ENCODE data around the gene HYCC2. TPM values are rescaled to one million over a fixed set of nuclear protein-coding genes. Genes with fewer than 3 reads are reported as not detected.
"Not testable (repeated sequence)": the region's sequence is repeated elsewhere in the genome, so short reads cannot be mapped to it uniquely, and the experiment has no call there.

Gene HYCC2
- 14.2 TPM for total RNA-seq
- long read RNA-seq, full-length matches to known transcripts: 2 of 14 reads
- long read RNA-seq, partial matches to known transcripts: 3 of 14 reads
- long read RNA-seq, other reads (novel, unspliced or antisense): 9 of 14 reads

DNA sequence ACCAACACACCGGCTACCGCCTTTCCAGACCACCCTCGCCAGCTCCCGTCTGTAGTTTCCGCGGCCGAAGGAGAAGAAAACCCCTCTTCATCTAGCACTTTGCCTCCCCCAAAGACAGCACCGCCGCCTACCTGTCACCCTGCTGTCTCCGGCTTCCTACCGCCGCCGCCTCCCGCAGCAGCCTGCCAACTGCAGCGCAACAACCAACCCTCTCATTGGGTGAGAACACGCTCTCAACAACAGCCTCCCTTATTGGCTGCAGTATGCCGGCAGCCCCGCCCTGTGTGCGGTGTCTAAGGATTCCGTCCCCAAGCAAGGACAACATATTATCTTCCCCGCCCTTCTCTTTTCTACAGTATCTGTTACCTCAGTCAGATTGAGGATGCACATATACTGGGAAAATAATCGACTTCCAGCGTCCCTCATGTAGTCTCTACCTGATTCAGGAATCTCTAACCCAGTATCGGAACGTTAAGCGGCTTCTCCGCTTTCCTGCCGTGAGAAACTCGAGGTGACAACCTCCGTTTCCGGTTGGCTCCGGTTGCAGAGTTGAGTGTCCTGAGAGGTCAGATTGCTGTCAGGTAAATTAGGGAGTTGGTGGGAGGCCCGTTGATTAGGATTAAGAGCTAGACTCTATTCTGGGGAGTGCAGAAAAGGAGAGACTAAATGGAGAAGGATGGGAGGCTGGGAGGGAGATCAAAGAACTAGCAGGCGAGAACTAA, at the start of gene HYCC2, which contains the start of gene NDUFB3:
HYCC2 (minus strand) TSS at position 193 of the 722 bp plus-strand sequence. CDS start 47,662 bp downstream, outside the sequence.
NDUFB3 (plus strand) TSS at position 523 of the 722 bp plus-strand sequence. CDS start 6,882 bp downstream, outside the sequence.
- intact Hi-C loops (cut with DNase I): loop anchor here (1.0 to 5.0 kb wide), 4 partner anchors 45 to 166 kb away; partner anchors contain the start of genes CFLAR and ORC2

DNA sequence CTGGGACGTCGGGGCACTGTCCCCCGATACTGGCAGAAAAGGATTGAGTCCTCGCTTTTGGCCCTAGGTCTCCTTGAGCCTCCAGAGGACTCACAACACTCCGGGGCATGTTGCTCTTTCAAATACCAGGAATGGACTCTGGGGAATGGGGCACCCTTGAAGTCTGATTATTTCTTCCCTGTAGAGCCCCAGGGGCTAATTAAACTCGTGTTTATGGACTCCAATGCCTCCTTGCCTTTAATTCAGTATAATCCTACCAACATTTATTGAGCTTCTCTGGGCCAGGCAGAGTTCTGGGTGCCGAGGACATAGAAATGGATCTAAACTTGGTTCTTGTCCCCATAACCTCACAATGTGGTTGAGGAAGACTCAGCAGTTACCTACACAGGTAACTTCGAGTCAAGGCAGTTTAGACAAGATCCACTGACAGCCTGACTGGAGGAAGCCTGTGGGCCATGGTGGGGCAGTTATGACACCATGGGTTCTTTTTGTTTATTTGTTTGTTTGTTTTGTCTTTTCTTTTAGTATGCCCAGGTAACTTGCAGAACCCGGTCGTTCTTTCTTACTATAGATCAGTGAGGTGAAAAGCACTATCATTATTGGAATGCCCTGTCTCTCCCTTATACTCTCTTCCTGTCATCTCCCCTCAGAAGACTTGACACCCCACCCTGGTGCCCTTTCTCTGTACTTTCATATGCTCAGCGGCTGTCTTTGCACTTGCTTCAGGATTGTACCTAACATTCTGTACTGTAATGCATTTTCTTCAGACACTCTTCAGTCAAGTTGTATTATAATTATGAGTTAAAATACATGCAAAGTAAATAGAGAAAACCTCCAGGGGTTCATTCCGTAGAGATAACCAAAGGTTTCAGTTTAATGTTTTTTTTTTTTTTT, 47.7 kb upstream of the HYCC2 start:
- intact Hi-C loops (cut with DNase I): loop anchor here (1.0 to 2.0 kb wide), 2 partner anchors 39 to 254 kb away; partner anchors contain the start of gene CLK1
- DNase-seq (ENCODE audit: low spot score): no peak

More for the DNA sequence above, at the start of gene HYCC2, which contains the start of gene NDUFB3:
- peak; percentile 96 for DNase-seq (ENCODE audit: low spot score)

DNA sequence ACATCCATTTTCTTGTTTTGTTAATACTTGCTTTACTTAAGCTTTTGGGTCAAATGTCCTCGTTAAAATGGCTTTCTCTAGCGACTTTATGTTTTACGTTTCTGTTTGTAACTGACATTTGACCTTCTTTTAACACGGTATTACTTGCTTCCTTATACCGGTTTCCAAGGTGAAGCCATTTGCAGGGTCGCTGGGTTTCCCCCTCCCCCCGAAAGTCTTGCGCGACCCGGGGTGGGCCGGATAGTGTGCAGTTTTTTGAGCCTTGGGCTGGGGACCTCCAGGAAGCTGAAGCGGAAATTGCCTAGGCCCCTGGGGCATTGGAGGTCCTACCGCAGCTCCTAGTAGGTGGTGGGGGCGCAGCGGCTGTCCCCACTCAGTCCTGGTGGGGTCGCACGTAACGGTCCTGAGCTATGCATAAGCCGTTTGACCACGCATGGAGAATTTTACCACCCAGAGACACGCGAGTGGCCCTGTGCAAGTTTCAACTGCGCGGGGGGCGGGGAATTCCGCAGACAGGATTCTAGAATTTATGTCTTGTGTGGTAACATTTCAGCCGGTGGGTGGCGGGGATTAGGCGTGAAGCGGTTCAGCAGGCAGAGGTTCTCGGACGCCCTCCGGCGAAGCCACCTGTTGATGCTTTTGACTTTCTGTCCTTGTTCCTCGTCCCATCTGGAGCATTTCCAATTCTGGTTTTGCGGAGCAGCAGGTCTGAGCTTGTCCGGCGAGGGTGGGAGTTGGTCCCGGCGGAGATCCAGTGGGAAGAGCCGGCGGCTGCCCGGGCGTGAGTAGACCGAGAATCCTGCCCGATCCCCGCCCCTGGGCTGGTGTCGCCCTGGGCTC, 46.9 kb upstream of the HYCC2 start:
- intact Hi-C loops (cut with DNase I): loop anchor here (1.0 to 2.0 kb wide), 2 partner anchors 40 to 254 kb away; partner anchors contain the start of gene CLK1
- DNase-seq (ENCODE audit: low spot score): peak; percentile 95

DNA sequence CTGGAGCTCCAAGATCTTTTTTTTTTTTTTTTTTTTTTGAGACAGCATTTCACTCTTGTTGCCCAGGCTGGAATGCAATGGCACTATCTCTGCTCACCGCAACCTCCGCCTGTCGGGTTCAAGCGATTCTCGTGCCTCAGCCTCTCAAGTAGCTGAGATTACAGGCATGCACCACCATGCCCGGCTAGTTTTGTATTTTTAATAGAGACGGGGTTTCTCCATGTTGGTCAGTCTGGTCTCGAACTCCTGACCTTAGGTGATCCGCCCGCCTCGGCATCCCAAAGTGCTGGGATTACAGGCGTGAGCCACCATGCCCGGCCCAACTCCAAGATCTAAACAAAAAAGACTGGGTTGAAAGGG, 46.2 kb upstream of the HYCC2 start:
- intact Hi-C loops (cut with DNase I): loop anchor here (1.0 to 2.0 kb wide), 3 partner anchors 41 to 253 kb away; partner anchors contain the start of genes CLK1 and HYCC2
- DNase-seq (ENCODE audit: low spot score): not testable (repeated sequence)

DNA sequence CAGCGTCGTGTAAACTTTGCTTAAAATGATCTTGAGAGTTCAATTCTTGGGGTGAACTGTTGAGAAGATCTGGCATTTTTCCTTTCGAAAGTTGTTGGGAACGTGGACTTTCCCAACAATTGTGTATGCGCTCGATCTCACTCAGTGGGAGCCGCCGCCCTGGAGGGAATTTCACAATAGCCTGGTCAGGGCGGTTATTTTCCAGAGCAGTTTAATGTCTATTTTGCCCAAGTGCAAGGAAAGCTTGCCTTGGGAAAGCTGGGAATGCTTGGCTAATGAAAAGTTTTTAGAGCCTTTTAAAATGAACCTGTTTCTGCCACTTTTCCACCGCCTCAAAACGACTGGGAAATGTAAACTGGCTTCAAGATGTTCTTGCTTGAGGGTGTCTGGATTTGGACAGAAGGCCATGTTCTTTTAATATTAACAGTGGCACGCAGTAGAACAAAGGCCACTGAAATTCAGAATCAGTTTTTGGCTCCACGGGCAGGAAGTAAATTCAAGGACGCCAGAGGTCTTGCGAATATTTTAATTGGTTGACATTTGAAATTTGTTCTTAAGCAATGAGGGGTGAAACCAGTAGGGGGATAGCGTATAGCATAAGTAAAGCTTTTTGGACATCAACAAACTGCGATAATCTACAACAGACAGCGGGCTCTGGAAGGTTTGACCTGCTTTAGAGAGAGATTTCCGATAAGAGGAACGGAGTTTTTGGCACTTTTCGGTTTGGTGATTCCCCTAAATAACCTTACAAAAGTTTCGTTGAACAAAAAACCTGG, 45.7 kb upstream of the HYCC2 start:
- intact Hi-C loops (cut with DNase I): loop anchor here (2.0 kb wide), 1 partner anchor 46 kb away; the partner anchor contains the start of gene HYCC2
- peak; percentile 86 for DNase-seq (ENCODE audit: low spot score)

DNA sequence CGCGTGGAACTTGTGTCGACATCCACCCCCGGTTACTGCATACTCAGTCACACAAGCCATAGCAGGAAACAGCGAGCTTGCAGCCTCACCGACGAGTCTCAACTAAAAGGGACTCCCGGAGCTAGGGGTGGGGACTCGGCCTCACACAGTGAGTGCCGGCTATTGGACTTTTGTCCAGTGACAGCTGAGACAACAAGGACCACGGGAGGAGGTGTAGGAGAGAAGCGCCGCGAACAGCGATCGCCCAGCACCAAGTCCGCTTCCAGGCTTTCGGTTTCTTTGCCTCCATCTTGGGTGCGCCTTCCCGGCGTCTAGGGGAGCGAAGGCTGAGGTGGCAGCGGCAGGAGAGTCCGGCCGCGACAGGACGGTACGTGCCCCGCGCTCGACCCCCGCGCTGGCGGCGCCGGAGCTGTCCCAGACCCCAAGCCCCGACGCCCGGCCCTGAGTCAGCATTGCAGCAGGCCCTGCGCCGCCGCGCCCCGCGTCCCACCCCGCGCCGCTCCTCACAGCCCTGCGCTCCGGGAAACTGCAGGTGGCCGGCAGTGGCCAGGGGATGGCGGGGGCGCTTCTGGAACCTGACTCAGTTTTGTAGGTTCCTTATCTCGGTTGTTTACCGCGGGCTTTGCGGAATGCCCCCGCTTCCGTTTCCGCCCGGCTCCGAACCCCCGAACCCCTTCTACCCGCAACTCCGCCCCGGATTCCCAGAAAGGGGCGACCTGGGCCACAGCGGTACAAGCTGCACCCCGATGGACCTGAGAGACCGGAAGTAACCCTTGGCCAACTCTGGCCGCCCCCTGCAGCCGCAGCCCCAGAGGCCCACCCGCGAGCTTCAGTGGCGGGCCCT, 44.9 kb upstream of the HYCC2 start, which contains the start of gene CFLAR:
CFLAR (plus strand) TSS at position 50 of the 844 bp plus-strand sequence. CDS start 13,702 bp downstream, outside the sequence.
- intact Hi-C loops (cut with DNase I): loop anchor here (2.0 kb wide), 1 partner anchor 46 kb away; the partner anchor contains the start of gene HYCC2
- DNase-seq (ENCODE audit: low spot score): peak; percentile 94

DNA sequence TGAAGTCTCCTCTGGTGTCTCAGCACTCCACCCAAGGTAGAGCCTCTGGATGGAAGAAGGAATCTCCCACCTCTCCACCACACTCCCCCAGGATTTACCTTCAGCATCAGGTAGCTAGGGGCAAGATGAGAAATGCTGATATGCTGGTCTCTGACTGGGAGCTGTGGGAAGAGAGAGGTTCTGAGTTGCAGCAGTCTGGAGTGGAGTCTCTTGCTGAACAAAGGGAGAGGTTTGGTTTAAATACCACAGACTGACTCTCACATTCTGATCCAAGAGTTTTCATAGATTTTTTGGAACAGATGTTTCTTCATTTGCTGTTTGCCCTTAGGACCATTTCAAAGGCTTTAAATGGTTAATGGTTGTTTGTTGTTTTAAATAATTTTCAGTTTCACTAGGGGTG, 43.4 kb upstream of the HYCC2 start:
- intact Hi-C loops (cut with DNase I): no loop called here
- peak; percentile 54 for DNase-seq (ENCODE audit: low spot score)

DNA sequence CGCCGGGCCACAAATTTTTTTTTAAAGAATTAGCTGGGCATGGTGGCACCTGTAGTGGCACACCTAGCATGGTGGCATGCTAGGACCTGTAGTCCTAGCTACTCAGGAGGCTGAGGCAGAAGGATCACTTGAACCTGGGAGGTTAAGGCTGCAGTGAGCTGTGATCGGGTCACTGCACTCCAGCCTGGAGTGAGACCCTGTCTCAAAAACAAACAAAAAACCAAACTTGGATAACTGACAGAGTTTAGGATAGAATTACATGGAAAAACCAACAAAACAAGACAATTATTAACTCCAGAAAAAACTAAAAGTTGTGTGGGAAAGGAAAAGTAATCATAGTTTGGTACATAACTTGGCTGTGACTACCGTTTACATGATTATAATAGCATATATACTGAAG, 42.9 kb upstream of the HYCC2 start:
- DNase-seq (ENCODE audit: low spot score): peak; percentile 38
- intact Hi-C loops (cut with DNase I): no loop called here

DNA sequence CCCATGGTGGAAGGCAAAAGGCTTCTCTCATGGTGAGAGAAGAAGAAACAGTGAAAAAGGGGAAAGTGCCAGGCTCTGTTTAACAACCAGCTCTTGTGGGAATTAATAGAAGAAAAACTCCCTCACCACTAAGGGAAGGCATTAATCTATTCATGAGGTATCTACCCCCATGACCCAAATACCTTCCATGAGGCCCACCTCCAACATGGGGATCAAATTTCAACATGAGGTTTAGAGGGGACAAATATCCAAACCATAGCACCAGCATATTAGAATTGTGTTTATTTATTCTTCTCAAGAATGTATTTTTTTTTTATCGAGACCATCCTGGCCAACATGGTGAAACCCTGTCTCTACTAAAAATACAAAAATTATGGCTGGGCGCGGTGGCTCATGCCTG, 39.6 kb upstream of the HYCC2 start:
- intact Hi-C loops (cut with DNase I): no loop called here
- peak; percentile 22 for DNase-seq (ENCODE audit: low spot score)

DNA sequence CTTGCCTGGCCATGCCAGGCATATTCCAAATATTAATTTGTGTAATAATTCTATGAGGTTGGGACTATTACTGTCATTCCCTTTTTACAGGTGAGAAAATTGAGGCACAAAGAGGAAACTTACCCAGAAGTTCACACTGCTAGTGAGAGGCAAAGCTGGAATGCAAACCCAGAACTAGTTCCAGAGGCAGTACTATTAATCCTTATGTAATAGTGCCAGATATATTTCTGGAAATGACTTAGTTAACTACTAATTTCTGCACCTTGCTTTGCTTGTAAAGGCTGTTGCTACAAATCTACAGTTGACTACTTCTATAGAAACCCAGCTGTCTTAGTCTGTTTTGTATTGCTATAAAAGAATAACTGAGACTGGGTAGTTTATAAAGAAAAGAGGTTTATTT, 39.1 kb upstream of the HYCC2 start:
- no peak for DNase-seq (ENCODE audit: low spot score)
- intact Hi-C loops (cut with DNase I): no loop called here

DNA sequence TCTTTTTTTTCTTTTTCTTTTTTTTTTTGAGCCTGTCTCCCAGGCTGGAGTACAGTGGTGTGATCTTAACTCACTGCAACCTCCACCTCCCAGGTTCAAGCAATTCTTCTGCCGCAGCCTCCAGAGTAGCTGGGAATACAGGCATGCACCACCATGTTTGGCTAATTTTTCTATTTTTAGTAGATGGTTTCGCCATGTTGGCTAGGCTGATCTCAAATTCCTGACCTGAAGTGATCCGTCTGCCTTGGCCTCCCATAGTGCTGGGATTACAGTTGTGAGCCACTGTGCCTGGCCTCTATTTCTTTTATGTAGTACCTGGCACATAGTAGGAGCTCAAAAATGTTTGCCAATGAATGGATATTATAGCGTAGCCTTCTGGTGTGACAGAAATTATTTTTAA, 37.7 kb upstream of the HYCC2 start:
- DNase-seq (ENCODE audit: low spot score): no peak
- intact Hi-C loops (cut with DNase I): no loop called here

DNA sequence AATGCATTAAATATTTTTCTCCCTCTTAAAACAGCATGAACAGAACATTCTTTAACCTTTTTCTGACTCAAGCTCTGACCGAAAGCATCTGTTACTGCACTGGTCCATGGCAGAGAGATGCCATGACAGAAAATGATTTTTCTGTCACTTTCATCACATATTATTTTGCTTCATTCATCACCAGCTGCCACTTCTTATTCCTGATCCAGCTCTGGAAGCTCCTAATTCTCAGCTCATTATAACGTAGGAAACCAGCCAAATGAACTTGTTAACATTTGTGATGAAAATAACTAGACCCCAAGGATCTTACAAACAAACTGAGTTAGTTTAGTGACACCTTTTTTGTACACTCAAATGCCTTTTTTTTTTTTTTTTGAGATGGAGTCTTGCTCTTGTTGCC, 36.9 kb upstream of the HYCC2 start:
- no peak for DNase-seq (ENCODE audit: low spot score)
- intact Hi-C loops (cut with DNase I): no loop called here

DNA sequence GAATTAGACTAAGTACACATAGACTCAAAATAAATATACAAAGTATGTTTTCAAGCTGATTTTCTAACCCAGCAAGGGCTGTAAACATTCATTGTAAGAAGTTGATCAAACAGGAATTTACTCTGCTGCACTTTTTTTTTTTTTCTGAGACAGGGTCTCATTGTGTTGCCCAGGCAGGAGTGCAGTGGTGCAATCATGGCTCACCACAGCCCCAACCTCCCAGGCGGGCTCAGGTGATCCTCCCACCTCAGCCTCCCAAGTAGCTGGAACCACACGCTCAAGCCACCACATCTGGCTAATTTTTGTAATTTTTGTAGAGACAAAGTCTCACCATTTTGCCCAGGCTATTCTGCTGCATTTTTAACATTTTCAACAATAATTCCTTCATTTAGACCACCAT, 36.2 kb upstream of the HYCC2 start:
- no peak for DNase-seq (ENCODE audit: low spot score)
- intact Hi-C loops (cut with DNase I): no loop called here

DNA sequence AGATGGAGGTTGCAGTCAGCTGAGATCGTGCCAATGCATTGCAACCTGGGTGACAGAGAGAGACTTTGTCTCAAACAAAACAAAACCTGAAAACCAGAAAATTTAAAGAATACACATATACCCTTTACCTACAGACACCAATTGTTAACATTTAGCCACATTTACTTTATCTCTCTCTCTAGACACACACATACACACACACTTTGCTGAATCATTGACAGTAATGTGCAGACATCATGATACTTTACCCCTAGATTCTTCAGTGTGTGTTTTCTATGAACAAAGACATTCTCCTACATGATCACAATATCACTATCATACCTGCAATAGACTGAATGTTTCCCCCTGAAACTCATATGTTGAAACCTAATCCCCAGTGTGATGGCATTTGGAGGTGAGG, 34.3 kb upstream of the HYCC2 start:
- no peak for DNase-seq (ENCODE audit: low spot score)
- intact Hi-C loops (cut with DNase I): no loop called here

DNA sequence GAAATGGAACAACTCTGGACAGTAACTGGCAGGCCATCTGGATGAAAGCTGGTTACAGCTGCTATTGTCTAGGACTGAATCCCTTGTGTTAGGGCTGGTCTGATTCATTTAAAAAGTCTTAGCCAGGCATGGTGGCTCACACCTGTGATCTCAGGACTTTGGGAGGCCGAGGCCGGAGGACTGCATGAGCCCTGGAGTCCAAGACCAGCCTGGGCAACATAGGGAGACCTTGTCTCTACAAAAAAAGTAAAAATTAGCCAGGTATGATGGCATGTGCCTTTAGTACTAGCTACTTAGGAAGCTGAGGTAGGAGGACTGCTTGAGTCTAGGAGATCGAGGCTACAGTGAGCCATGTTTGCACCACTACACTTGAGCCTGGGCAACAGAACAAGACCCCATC, 29.0 kb upstream of the HYCC2 start:
- intact Hi-C loops (cut with DNase I): no loop called here
- no peak for DNase-seq (ENCODE audit: low spot score)

DNA sequence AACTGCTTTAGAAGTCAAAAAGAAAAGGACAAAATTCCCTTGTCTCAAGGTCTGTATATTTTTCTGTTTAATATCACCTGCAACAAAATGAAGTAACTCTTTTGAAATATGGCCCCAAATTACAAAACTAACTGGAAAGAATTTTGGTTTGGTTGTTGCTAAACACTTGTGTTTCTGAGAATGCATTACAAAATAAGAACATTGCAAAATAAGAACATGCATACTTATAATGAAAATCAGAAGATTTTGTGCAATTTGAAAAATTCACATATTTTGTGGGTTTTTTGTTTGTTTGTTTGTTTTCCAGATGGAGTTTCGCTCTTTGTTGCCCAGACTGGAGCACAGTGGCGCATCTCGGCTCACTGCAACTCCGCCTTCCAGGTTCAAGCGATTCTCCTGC, 22.1 kb upstream of the HYCC2 start:
- DNase-seq (ENCODE audit: low spot score): no peak
- intact Hi-C loops (cut with DNase I): no loop called here

DNA sequence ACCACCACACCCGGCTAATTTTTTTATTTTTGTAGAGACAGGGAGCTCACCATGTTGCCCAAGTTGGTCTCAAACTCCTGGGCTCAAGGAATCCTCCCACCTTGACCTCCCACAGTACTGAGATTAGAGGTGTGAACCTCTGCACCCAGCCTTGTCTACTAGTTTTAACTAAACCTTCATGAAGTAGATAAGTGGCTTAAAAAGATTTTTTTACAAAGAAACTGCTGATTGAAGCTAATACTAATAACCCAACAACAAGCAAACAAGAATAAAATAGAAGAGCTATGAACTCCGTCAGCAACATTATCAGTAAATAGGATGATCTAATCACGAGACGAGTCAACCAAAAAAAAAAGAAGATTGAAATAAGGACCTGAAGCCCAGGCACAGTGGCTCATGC, 19.1 kb upstream of the HYCC2 start:
- intact Hi-C loops (cut with DNase I): no loop called here
- no peak for DNase-seq (ENCODE audit: low spot score)

All from cardiac septum (tissue), 1 donor.